Measurements from ENCODE around the gene TBCE. TPM values are rescaled to one million over a fixed set of nuclear protein-coding genes. Genes with fewer than 3 reads are reported as not detected.
"Not testable (repeated sequence)": the region's sequence is repeated elsewhere in the genome, so short reads cannot be mapped to it uniquely, and the experiment has no call there.

Gene TBCE
- total and polyA plus RNA-seq, 5 donors from 2014 or later = 13.9 to 21.4 (median 19.7) TPM

DNA sequence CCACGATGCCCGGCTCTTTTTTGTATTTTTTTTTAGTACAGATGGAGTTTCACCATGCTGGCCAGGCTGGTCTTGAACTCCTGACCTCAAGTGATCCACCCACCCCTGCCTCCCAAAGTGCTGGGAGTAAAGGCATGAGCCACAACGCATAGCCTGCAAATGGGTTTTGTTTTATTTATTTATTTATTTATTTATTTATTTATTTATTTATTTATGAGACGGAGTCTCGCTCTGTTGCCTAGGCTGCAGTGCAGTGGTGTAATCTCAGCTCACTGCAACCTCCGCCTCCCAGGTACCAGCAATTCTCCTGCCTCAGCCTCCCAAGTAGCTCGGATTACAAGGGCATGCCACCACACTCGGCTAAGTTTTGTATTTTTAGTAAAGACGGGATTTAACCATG lies 3.0 kb upstream of the TBCE start:
- not testable (repeated sequence) for H3K36me3 Mint-ChIP-seq; H3K9me3 Mint-ChIP-seq; H3K9me3 ChIP-seq (ENCODE audit: control insufficient read depth in 2 of 2, low read length in 2 of 2); ATAC-seq (ENCODE audit: low read depth in 2 of 2); H3K4me3 ChIP-seq (ENCODE audit: low read depth, low read length); H3K27me3 ChIP-seq (ENCODE audit: control insufficient read depth, insufficient read depth, low read length); H3K36me3 ChIP-seq (ENCODE audit: control insufficient read depth, insufficient read depth, low read length); H3K27ac Mint-ChIP-seq; H3K27ac ChIP-seq (ENCODE audit: insufficient read depth, low read length, poor library complexity, severe bottlenecking); H3K27me3 Mint-ChIP-seq; H3K4me3 Mint-ChIP-seq; DNase-seq
- H3K4me1 Mint-ChIP-seq = peaks cover 6 to 32% (median 23%) of the 10 kb centered on the region in 4 donors
- H3K4me1 ChIP-seq (ENCODE audit: control insufficient read depth, insufficient read depth, low read length, poor library complexity, severe bottlenecking) = peaks cover 20% of the 10 kb centered on the region

- H3K4me3 Mint-ChIP-seq = peak overlapping the region; percentile 90 to 99 (median 98)
- no peaks in the 10 kb centered on the region for H3K36me3 Mint-ChIP-seq
- Histone ChIP-seq H3K9me3 (ENCODE audit: control insufficient read depth in 2 of 2, low read length in 2 of 2) (no peaks in the 10 kb centered on the region), H3K36me3 (ENCODE audit: control insufficient read depth, insufficient read depth, low read length) (no peaks in the 10 kb centered on the region), H3K4me3 (ENCODE audit: low read depth, low read length) (peak overlapping the region; percentile 89), H3K4me1 (ENCODE audit: control insufficient read depth, insufficient read depth, low read length, poor library complexity, severe bottlenecking) (peaks cover 20% of the 10 kb centered on the region), H3K27ac (ENCODE audit: insufficient read depth, low read length, poor library complexity, severe bottlenecking) (no peak overlapping the region), H3K27me3 (ENCODE audit: control insufficient read depth, insufficient read depth, low read length) (no peaks in the 10 kb centered on the region)
- no peaks in the 10 kb centered on the region for H3K27me3 Mint-ChIP-seq
- H3K27ac Mint-ChIP-seq = peak overlapping the region; percentile 91 to 97 (median 96)
- H3K4me1 Mint-ChIP-seq = peaks cover 6 to 39% (median 27%) of the 10 kb centered on the region in 4 donors
- H3K9me3 Mint-ChIP-seq = no peaks in the 10 kb centered on the region
- ATAC-seq (ENCODE audit: low read depth in 2 of 2) (no peak), DNase-seq (no peak)
These were observed 941 bp upstream of the TBCE start for GRCh38 chr1:235366286-235366685.

DNA sequence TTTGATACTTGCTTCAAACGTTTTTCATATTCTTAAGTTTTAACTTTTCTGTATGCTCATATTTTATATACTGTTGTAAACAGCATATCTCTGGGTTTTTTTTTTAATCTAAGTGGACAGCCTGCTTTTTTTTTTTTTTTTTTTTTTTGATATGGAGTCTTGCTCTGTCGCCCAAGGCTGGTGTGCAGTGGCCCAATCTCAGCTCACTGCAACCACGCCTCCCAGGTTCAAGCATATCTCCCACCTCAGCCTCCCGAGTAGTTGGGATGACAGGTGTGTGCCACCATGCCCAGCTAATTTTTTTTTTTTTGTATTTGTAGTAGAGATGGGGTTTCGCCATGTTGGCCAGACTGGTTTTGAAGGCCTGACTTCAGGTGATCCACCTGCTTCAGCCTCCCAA lies 1.2 kb downstream of the TBCE start:
- peak overlapping the region; percentile 90 to 99 (median 98) for H3K4me3 Mint-ChIP-seq
- peaks cover 11 to 43% (median 28%) of the 10 kb centered on the region in 4 donors for H3K4me1 Mint-ChIP-seq
- Histone ChIP-seq H3K4me1 (ENCODE audit: control insufficient read depth, insufficient read depth, low read length, poor library complexity, severe bottlenecking) (peaks cover 20% of the 10 kb centered on the region), H3K36me3 (ENCODE audit: control insufficient read depth, insufficient read depth, low read length) (no peaks in the 10 kb centered on the region), H3K4me3 (ENCODE audit: low read depth, low read length) (peak overlapping the region; percentile 89), H3K9me3 (ENCODE audit: control insufficient read depth in 2 of 2, low read length in 2 of 2) (no peaks in the 10 kb centered on the region), H3K27me3 (ENCODE audit: control insufficient read depth, insufficient read depth, low read length) (no peaks in the 10 kb centered on the region), H3K27ac (ENCODE audit: insufficient read depth, low read length, poor library complexity, severe bottlenecking) (no peak overlapping the region)
- H3K36me3 Mint-ChIP-seq = peaks cover 5% of the 10 kb centered on the region
- H3K27me3 Mint-ChIP-seq = no peaks in the 10 kb centered on the region
- ATAC-seq (ENCODE audit: low read depth in 2 of 2) (no peak), DNase-seq (no peak)
- H3K27ac Mint-ChIP-seq = peak overlapping the region in 2 of 3 donors; percentile 96 to 97
- no peaks in the 10 kb centered on the region for H3K9me3 Mint-ChIP-seq

DNA sequence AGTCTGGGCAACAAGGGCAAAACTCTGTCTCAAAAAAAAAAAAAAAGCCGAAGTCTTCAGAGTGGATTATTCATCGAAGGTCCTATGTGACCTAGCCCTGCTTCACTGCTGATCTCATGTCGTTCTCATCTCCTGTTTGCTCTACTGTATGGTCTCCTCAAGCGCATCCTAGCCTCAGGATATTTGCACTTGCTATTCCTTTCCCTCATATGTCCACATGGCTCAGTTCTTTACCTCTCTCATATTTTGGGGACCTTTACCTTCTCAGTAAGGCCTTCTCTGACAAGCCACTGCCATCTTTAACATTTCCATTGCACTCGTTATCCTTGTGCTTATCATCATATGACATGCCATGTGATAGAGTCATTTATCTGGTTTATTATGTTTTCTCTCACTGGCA lies 2.6 kb downstream of the TBCE start:
- Mint-ChIP-seq H3K27ac (peak overlapping the region in 1 of 3 donors; percentile 81), H3K9me3 (no peaks in the 10 kb centered on the region), H3K4me3 (peak overlapping the region; percentile 5 to 90 (median 77)), H3K27me3 (no peaks in the 10 kb centered on the region), H3K36me3 (peaks cover 8% of the 10 kb centered on the region), H3K4me1 (peaks cover 11 to 43% (median 29%) of the 10 kb centered on the region in 4 donors)
- H3K4me3 ChIP-seq (ENCODE audit: low read depth, low read length) = no peak overlapping the region
- no peaks in the 10 kb centered on the region for H3K27me3 ChIP-seq (ENCODE audit: control insufficient read depth, insufficient read depth, low read length)
- no peaks in the 10 kb centered on the region for H3K36me3 ChIP-seq (ENCODE audit: control insufficient read depth, insufficient read depth, low read length)
- no peaks in the 10 kb centered on the region for H3K9me3 ChIP-seq (ENCODE audit: control insufficient read depth in 2 of 2, low read length in 2 of 2)
- H3K27ac ChIP-seq (ENCODE audit: insufficient read depth, low read length, poor library complexity, severe bottlenecking) = no peak overlapping the region
- H3K4me1 ChIP-seq (ENCODE audit: control insufficient read depth, insufficient read depth, low read length, poor library complexity, severe bottlenecking) = peaks cover 20% of the 10 kb centered on the region
- DNase-seq (no peak), ATAC-seq (ENCODE audit: low read depth in 2 of 2) (no peak)

- Histone ChIP-seq H3K36me3 (ENCODE audit: control insufficient read depth, insufficient read depth, low read length) (peaks cover 14% of the 10 kb centered on the region), H3K4me3 (ENCODE audit: low read depth, low read length) (no peak overlapping the region), H3K9me3 (ENCODE audit: control insufficient read depth in 2 of 2, low read length in 2 of 2) (no peaks in the 10 kb centered on the region), H3K27ac (ENCODE audit: insufficient read depth, low read length, poor library complexity, severe bottlenecking) (no peak overlapping the region), H3K27me3 (ENCODE audit: control insufficient read depth, insufficient read depth, low read length) (no peaks in the 10 kb centered on the region), H3K4me1 (ENCODE audit: control insufficient read depth, insufficient read depth, low read length, poor library complexity, severe bottlenecking) (no peaks in the 10 kb centered on the region)
- Mint-ChIP-seq H3K27me3 (peaks cover 8% of the 10 kb centered on the region), H3K9me3 (peaks cover 0 to 2% (median 0%) of the 10 kb centered on the region in 7 donors), H3K4me3 (peak overlapping the region in 1 of 4 donors; percentile 1), H3K36me3 (peaks cover 36% of the 10 kb centered on the region), H3K4me1 (peaks cover 10 to 23% (median 14%) of the 10 kb centered on the region in 4 donors), H3K27ac (peak overlapping the region; percentile 39 to 89 (median 69))
- ATAC-seq (ENCODE audit: low read depth in 2 of 2) (no peak), DNase-seq (no peak)
These were observed 8.8 kb downstream of the TBCE start for GRCh38 chr1:235375919-235376605.

DNA sequence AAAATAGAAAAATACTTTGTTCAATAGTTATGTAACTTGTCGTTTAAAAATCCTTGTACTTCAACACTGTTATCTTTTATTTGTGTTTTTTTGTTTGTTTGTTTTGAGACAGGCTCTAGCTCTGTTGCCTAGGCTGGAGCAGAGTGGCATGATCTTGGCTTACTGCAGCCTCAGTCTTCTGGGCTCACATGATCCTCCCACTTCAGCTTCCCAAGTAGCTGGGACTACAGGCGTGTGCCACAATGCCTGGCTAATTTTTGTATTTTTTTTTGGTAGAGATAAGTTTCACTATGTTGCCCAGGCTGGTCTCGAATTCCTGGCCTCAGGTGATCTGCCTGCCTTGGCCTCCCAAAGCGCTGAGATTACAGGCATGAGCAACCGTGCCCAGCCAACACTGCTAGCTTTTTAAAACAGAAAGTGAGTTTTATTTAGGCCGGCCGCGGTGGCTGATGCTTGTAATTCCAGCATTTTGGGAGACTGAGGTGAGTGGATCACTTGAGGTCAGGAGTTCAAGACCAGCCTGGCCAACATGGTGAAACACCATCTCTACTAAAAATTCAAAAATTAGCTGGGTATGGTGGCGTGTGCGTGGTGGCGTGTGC lies 11.0 kb downstream of the TBCE start:
- not testable (repeated sequence) for DNase-seq; H3K4me3 Mint-ChIP-seq; H3K9me3 Mint-ChIP-seq; H3K4me1 ChIP-seq (ENCODE audit: control insufficient read depth, insufficient read depth, low read length, poor library complexity, severe bottlenecking); H3K4me3 ChIP-seq (ENCODE audit: low read depth, low read length); H3K27ac Mint-ChIP-seq; H3K27me3 ChIP-seq (ENCODE audit: control insufficient read depth, insufficient read depth, low read length); ATAC-seq (ENCODE audit: low read depth in 2 of 2); H3K9me3 ChIP-seq (ENCODE audit: control insufficient read depth in 2 of 2, low read length in 2 of 2); H3K27me3 Mint-ChIP-seq; H3K27ac ChIP-seq (ENCODE audit: insufficient read depth, low read length, poor library complexity, severe bottlenecking)
- Mint-ChIP-seq H3K4me1 (peaks cover 6 to 20% (median 13%) of the 10 kb centered on the region in 4 donors), H3K36me3 (peaks cover 37% of the 10 kb centered on the region)
- peaks cover 19% of the 10 kb centered on the region for H3K36me3 ChIP-seq (ENCODE audit: control insufficient read depth, insufficient read depth, low read length)

GRCh38 chr1:235381955-235382739 lies 14.9 kb downstream of the TBCE start:
- H3K36me3 Mint-ChIP-seq = peaks cover 24% of the 10 kb centered on the region
- H3K27me3 Mint-ChIP-seq; H3K4me3 Mint-ChIP-seq; DNase-seq; H3K27ac ChIP-seq (ENCODE audit: insufficient read depth, low read length, poor library complexity, severe bottlenecking); H3K27me3 ChIP-seq (ENCODE audit: control insufficient read depth, insufficient read depth, low read length); H3K4me1 ChIP-seq (ENCODE audit: control insufficient read depth, insufficient read depth, low read length, poor library complexity, severe bottlenecking); H3K9me3 ChIP-seq (ENCODE audit: control insufficient read depth in 2 of 2, low read length in 2 of 2); H3K4me3 ChIP-seq (ENCODE audit: low read depth, low read length); H3K27ac Mint-ChIP-seq; ATAC-seq (ENCODE audit: low read depth in 2 of 2): not testable (repeated sequence)
- H3K4me1 Mint-ChIP-seq = peaks cover 2 to 14% (median 4%) of the 10 kb centered on the region in 4 donors
- H3K9me3 Mint-ChIP-seq = peaks cover 0 to 15% (median 0%) of the 10 kb centered on the region in 7 donors
- peaks cover 14% of the 10 kb centered on the region for H3K36me3 ChIP-seq (ENCODE audit: control insufficient read depth, insufficient read depth, low read length)

Data from CD4-positive, CD25-positive, alpha-beta regulatory T cell (primary cell).